Progenitor cell of endocrine pancreas (in vitro differentiated cells): ENCODE results near the gene RASSF10. TPM values are rescaled to one million over a fixed set of nuclear protein-coding genes. Genes with fewer than 3 reads are reported as not detected.

ENCODE experiments used
- DNase-seq: peaks from one replicate; pipeline ENCODE4 v3.0.0; 2021; ENCODE audit warnings: low spot score; ENCODE audit not compliant: unreplicated experiment
- H3K27ac Mint-ChIP-seq: 2 replicates; pipeline ENCODE4 v1.8.0; 2021; ENCODE audit warnings: mild to moderate bottlenecking, moderate library complexity, mixed read lengths
- H3K27me3 Mint-ChIP-seq: 2 replicates; pipeline ENCODE4 v1.8.0; 2021; ENCODE audit warnings: mixed read lengths
- H3K36me3 Mint-ChIP-seq: 2 replicates; pipeline ENCODE4 v1.8.0; 2022; ENCODE audit warnings: mixed read lengths; ENCODE audit not compliant: insufficient read depth
- H3K4me1 Mint-ChIP-seq: 2 replicates; pipeline ENCODE4 v1.8.0; 2021; ENCODE audit warnings: low read depth, mixed read lengths
- H3K4me3 Mint-ChIP-seq: 2 replicates; pipeline ENCODE4 v1.8.0; 2021; ENCODE audit warnings: low read depth, mild to moderate bottlenecking, moderate library complexity, mixed read lengths
- H3K9me3 Mint-ChIP-seq: 2 replicates; pipeline ENCODE4 v1.8.0; 2021; ENCODE audit warnings: low read depth, mixed read lengths
- total RNA-seq: library from RNA; stranded (reverse); gene quantifications from 2 replicates; pipeline ENCODE4 v1.2.1, GENCODE V29; 2021
- TF ChIP-seq, protein P1 (sequence below): fragments of 200-600 bp; sonication (generic); IDR thresholded peaks from one replicate; pipeline ENCODE4 v1.5.0; 2021; ENCODE audit warnings: antibody characterized with exemption, mild to moderate bottlenecking; ENCODE audit not compliant: unreplicated experiment

RASSF10 gene
- total RNA-seq, 1 donor from 2014 or later, result 24.4 TPM

DNA sequence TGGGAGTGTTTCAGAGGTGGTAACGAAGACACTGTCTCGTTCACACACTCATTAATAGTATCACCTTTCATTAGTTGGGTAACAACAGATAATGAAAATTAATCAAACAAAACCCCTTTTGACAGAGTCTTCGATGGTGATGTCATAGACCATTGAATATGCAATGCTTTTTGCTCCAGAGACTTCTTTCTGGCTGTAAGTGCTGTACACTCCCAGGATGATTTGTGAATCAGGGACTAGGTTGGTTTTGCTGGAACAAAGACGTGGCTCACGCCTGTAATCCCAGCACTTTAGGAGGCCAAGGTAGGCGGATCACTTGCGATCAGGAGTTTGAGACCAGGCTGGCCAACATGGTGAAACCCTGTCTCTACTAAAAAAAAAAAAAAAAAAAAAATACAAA is 9.5 kb upstream of the RASSF10 start:
- no peak overlapping the region for H3K27ac Mint-ChIP-seq
- H3K4me3 Mint-ChIP-seq, result no peak overlapping the region
- H3K9me3 Mint-ChIP-seq, result peaks cover 15% of the 10 kb centered on the region
- peaks cover 29% of the 10 kb centered on the region for H3K4me1 Mint-ChIP-seq
- DNase-seq, result no peak
- TF ChIP-seq, protein P1, sequence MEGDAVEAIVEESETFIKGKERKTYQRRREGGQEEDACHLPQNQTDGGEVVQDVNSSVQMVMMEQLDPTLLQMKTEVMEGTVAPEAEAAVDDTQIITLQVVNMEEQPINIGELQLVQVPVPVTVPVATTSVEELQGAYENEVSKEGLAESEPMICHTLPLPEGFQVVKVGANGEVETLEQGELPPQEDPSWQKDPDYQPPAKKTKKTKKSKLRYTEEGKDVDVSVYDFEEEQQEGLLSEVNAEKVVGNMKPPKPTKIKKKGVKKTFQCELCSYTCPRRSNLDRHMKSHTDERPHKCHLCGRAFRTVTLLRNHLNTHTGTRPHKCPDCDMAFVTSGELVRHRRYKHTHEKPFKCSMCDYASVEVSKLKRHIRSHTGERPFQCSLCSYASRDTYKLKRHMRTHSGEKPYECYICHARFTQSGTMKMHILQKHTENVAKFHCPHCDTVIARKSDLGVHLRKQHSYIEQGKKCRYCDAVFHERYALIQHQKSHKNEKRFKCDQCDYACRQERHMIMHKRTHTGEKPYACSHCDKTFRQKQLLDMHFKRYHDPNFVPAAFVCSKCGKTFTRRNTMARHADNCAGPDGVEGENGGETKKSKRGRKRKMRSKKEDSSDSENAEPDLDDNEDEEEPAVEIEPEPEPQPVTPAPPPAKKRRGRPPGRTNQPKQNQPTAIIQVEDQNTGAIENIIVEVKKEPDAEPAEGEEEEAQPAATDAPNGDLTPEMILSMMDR, result no peak
- H3K36me3 Mint-ChIP-seq, result peaks cover 34% of the 10 kb centered on the region
- H3K27me3 Mint-ChIP-seq, result no peaks in the 10 kb centered on the region

DNA sequence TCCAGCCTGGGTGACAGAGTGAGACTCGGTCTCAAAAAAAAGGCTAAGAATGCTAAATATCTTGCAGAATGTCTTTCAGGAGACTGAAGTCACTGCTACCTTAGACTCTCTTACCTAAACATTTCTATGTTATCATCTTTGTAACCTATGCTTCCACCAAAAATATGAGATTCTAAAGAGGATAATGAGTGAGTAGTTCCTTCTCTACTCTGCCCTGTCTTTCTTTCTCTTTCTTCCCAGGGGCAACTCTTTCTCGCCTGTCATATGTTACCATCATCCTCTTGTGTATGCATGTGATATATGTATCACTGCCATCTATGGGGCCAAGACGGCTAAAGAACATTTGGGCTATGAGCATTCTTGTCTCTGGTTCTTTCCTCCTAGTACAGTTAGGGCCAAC is 9.0 kb upstream of the RASSF10 start:
- H3K36me3 Mint-ChIP-seq, result peaks cover 34% of the 10 kb centered on the region
- no peaks in the 10 kb centered on the region for H3K27me3 Mint-ChIP-seq
- DNase-seq, result no peak
- TF ChIP-seq, protein P1, result no peak
- peaks cover 29% of the 10 kb centered on the region for H3K4me1 Mint-ChIP-seq
- H3K27ac Mint-ChIP-seq, result no peak overlapping the region
- no peak overlapping the region for H3K4me3 Mint-ChIP-seq
- peaks cover 15% of the 10 kb centered on the region for H3K9me3 Mint-ChIP-seq

DNA sequence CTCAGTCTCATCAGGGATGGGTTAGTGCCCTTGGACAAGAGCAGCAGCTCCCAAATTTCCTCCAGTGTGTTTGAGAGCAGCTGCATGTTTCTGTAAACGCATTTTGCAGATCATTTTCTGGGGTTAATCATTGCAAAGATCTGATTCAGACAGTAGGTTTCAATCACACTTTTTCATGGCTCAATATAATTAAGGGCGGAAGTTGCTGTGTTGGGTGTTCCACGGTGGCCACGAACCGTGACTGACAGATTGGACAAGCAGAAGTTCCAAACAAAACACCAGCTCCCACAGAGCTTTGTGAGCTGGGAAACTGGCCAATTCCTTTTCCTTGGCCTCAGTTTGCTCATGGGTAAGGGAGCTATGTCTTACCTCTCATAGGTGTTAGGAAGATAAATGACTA is 8.4 kb upstream of the RASSF10 start:
- DNase-seq, result no peak
- no peak overlapping the region for H3K27ac Mint-ChIP-seq

DNA sequence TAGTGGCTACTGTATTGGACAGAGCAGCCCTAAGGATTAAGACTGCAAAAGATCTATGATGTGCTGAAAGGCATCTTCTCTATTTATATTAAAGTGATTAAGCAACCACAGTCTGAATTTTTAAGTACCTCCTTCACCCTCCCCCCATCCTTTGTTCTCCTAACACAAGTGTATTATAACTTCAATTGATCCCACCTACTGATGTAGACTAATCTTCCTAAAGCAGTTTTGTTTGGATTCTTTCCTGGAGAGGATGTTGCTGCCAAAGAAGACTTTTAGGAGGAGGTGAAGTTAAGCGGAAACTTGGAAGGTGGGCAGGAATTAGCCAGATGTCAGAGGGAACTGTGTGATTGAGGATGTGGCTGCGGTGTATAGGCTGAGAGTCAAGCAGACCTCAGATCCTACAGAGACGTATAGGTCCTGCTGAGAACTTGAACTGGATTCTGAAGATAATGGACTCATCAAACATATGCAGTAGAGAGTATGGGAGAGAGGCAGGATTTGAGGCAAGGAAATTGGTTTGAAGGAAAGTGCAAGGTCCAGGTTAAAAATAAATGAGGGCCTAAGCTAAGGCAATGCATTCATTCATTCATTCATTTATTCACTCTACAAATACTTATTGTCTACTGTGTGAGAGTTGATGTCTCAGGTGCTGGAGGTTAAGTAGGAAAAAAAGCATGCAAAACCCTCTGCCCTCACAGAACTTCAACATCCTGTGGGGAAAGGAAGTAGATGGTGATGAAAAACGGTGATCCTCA is 5.2 kb upstream of the RASSF10 start:
- Mint-ChIP-seq H3K27me3 (no peaks in the 10 kb centered on the region), H3K4me1 (peaks cover 24% of the 10 kb centered on the region), H3K27ac (no peak overlapping the region), H3K9me3 (peaks cover 6% of the 10 kb centered on the region), H3K36me3 (peaks cover 34% of the 10 kb centered on the region), H3K4me3 (no peak overlapping the region)
- TF ChIP-seq, protein P1, result no peak
- DNase-seq, result no peak

More for the DNA sequence above, 8.4 kb upstream of the RASSF10 start:
- Mint-ChIP-seq H3K27me3 (no peaks in the 10 kb centered on the region), H3K36me3 (peaks cover 35% of the 10 kb centered on the region), H3K4me3 (no peak overlapping the region), H3K4me1 (peaks cover 29% of the 10 kb centered on the region), H3K9me3 (peaks cover 15% of the 10 kb centered on the region)
- TF ChIP-seq, protein P1, result no peak

DNA sequence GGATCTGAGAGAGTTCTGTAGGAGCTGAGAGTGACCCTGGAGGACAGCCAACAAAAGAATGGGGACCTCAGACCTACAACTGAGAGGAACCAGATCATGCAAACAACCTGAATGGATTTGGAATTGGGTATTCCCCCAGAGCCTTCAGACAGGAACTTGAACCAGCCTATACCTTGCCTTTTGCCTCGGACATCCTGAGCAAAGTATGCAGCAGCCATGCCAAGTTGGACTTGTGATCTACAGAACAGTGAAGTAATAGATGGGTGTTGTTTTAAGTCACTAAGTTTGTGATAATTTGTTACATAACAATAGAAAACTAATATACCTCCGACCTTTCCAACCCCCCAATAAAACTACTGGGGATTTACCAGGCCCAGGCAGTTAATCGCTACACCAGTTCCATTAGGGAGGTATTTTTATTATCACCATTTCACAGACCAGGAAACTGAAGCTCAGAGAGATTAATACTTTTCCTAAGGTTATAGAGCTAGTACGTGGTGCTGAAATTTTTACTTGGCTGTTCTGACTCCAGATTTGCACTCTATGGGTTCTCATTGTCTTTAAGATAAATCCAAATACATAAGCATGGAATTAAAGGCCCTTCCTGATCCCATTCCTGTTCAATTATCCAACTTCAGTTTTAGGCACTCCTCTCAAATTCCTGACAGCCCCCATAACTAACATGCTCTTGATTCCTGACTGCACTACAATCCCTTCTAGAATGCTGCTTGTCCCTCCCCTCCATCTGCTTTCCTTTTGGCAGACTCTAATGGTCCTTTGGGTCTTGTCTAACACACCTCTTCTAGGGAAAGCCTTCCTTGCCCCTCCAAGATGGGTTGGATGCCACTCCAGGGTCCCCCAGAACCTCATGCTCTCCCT is 1.7 kb upstream of the RASSF10 start:
- Mint-ChIP-seq H3K9me3 (peaks cover 3% of the 10 kb centered on the region), H3K4me1 (peaks cover 22% of the 10 kb centered on the region), H3K27ac (peak overlapping the region; percentile 90), H3K36me3 (peaks cover 22% of the 10 kb centered on the region), H3K27me3 (no peaks in the 10 kb centered on the region), H3K4me3 (peak overlapping the region; percentile 86)
- TF ChIP-seq, protein P1, result no peak
- DNase-seq, result no peak
